ENCODE data around the gene YIPF2.
"Not testable (repeated sequence)": the region's sequence is repeated elsewhere in the genome, so short reads cannot be mapped to it uniquely, and the experiment has no call there.

The YIPF2 gene

DNA sequence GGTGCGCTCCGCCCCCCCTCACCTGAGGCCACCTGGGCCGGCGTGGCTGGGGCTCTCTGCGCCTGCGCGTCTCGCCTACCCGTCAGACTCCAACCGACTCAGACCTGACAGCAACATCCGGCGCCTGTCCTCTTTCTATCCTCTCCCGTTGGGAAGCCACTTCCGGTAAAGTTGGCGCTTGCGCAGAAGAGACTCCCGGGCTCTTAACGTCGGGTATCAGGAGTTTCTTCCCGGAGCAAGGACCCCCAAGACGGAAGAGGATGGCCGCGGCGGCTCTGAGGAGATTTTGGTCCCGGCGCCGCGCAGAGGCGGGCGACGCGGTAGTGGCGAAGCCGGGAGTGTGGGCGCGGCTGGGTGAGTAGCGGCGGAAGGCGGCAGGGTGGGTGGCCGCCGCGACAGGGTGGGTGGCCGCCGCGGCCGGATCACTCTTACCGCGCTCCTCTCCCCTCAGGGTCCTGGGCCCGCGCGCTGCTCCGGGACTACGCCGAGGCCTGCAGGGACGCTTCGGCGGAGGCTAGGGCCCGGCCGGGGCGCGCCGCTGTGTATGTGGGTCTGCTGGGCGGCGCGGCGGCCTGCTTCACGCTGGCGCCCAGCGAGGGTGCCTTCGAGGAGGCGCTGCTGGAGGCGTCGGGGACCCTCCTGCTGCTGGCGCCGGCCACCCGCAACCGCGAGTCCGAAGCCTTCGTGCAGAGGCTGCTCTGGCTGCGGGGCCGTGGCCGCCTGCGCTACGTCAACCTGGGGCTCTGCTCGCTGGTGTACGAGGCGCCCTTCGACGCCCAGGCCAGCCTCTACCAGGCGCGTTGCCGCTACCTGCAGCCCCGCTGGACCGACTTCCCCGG is at the start of gene YIPF2, which contains the start of gene TIMM29:
TSS of gene YIPF2 (minus strand) at position 77 of the 839 bp plus-strand sequence. CDS start 229 bp downstream, outside the sequence.
TSS of gene TIMM29 (plus strand) at position 249 of the 839 bp plus-strand sequence. CDS start at position 261, 12 bp downstream.
- DNase-seq, result peak; percentile 94 to 100 (median 98)

DNA sequence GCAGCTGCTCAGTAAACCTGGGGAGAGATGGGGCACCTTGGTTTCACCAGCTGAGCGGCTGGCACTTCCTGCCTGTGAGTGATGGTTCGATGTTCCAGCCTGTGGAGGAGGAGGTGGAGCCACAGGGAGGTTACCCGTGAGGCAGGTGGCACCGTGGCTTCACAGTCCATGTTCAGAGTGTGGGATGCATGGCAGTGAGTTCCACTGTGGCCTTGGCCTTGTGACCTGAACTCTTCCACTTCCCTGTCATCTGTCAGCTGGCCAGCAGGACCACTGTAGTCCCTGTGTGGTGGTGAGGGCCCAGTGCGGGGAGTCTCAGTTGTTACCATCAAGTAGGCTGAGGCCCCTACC is 49.3 kb upstream of the YIPF2 start:
- no peak for DNase-seq

GRCh38 chr19:10976131-10976892 is 47.9 kb upstream of the YIPF2 start:
- no peak for DNase-seq

DNA sequence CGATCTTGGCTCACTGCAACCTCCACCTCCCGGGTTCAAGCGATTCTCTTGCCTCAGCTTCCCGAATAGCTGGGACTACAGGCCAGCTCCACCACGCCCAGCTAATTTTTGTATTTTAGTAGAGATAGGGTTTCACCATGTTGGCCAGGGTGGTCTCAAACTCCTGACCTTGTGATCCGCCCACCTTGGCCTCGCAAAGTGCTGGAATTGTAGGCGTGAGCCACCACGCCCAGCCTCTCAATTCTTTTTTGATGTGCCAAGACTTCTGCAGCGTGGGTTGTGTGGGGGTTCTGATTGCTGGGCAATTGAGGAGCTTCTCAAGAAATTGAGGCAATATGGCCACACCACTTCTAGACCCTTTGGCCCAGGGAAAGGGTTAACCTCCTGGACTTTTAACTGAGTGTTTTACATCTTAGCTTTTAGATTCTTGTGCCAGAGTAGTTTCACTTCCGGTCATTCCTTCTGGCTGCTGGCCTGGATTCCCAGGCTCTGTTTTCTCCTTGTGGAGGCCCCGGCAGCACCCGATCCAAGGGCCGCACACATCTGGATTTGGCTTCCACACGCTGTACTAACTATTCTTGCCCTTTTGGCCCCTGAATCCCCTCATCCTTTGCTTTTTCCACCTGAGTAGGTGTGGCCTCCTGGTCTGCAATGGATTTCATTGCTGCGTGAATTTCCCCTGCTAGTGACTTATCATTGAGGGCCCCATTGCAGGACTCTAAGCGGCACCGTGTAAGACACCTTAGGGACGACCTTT is 47.1 kb upstream of the YIPF2 start:
- DNase-seq, result no peak

- DNase-seq, result no peak
Measured at GRCh38 chr19:10971107-10971726, 42.8 kb upstream of the YIPF2 start.

- peak in 2 of 3 experiments; percentile 34 to 35 for DNase-seq
Measured at GRCh38 chr19:10968527-10969135, 40.2 kb upstream of the YIPF2 start.

DNA sequence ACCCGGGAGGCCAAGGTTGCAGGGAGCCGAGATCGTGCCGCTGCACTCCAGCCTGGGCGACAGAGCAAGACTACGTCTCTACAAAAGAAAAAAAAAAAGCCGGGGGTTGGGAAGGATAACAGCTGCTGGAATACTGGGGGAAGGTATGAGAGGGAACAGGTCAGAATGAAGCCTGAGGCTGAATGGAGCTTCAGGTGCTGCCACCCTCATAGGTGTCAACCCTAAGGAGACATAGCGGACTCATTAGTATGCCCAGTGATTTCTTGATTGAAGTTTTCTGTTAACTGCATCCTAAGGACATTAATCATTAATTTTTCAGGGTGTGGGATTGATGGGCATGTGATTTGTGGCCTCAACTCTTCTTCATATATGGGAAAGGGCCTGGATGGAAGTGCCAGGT is 38.4 kb upstream of the YIPF2 start:
- DNase-seq, result peak in 1 of 3 experiments; percentile 6

DNA sequence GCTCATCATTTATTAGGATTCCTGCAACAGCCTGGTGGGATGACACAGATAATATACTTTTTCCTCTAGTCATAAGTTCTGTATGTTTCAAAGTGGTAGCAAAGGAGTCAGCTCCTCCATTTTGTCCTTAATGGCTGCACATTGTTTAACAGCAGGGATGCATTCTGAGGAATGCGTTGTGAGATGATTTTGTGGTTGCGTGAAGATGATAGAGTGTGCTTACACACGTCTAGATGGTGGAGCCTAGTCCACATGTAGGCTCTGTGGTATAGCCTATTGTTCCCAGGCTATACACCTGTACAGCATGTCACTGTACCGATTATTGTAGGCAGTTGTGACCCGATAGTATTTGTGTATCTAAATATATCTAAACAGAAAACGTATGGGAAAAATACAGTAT is 37.0 kb upstream of the YIPF2 start:
- DNase-seq, result no peak

DNA sequence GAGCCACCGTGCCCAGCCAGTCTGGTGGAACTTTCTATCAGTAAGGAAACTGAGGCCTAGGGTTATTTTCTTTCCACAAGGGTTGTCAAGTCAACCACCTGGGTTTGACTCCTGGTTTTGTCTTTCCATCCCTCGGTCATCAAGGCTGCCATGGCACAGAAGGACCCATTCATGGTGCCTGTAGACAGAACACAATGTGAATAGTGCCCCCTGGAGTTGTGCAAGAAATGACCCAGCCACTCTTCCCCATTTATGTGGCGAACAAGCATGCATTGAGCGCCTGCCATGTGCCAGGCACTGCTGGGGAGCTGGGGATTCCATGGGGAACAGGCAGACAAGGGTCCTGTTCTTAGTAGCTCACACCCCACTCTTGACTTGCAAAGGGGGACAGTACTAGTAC is 36.5 kb upstream of the YIPF2 start:
- DNase-seq, result no peak

DNA sequence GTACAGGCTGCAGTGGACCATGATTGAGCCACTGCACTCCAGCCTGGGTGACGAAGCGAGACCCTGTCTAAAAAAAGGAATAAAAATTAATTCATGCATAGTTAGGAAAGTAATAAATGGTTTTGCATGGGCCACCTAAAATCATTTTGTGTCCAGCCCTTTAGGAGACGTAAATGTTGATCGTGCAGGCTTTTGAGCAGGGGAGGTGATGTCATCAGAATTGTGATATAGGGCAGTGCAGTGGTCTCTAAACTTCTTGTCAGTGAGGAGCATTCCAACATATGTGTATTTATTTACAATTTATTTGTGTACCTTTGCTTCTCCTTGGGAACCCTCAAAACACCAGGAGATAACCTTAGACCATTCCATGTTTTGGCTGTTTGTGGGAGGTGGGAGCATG is 35.4 kb upstream of the YIPF2 start:
- no peak for DNase-seq

GRCh38 chr19:10962863-10963262 is 34.4 kb upstream of the YIPF2 start:
- DNase-seq, result no peak

DNA sequence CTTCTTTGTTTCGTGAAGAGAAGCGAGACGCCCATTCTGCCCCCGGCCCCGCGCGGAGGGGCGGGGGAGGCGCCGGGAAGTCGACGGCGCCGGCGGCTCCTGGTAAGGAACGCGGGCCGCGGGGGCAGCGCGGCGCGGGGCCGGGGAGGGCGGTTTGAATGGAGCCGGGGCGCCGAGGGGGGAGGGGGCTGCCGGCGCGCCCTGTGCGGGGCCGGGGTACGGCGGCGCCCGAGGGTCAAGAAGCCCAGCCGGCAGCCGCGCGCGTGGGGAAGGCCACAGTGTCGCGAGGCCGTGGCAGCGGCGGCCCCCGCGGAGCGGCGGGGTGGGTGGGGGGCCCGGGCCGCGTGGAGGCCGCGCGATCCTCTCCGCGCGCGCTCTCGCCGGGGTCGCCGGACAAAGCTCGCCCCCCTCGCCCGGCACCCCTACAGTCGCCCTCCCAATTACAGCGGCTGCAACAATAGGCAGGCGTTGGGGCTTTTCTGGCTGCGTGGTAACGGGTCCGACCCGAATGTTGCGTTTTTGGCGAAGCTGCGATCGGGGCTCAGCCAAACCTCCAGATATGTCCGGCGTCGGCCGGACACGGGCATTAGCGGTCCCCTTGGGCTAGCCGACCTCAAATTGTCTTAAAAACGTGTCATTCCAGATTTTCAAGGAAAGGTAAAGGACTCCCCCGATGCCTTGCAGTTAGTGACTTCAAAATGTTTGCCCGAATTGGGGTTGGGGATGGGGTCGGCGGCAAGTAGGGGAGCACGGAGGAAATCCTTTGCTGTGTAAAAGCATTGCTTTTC is 32.8 kb upstream of the YIPF2 start:
- peak in 2 of 3 experiments; percentile 4 to 78 for DNase-seq

GRCh38 chr19:10960314-10961072 is 32.1 kb upstream of the YIPF2 start, which contains the start of gene SMARCA4:
TSS of gene SMARCA4 (plus strand) at chr19:10961030. CDS start at chr19:10984152, 23,122 bp downstream.
- peak; percentile 95 to 99 (median 99) for DNase-seq

- DNase-seq, result not testable (repeated sequence)
Measured at GRCh38 chr19:10959277-10959968, 31.0 kb upstream of the YIPF2 start.

DNA sequence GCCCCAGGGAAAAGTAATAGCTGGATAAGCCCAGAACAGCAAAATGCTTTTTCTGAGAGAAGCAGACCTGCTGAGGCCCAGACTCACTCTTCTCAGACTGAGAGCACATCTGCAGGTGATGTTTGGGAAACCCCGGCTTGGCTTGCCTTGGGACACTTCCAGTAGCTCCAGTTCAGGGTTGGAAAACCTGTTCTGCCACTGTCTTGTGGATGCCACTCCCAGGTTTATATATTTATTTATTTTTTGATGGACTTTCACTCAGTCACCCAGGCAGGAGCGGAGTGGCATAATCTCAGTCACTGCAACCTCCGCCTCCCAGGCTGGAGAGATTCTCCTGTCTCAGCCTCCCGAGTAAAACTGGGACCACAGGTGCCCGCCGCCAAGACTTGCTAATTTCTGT is 24.4 kb upstream of the YIPF2 start:
- peak in 2 of 3 experiments; percentile 13 to 34 for DNase-seq

DNA sequence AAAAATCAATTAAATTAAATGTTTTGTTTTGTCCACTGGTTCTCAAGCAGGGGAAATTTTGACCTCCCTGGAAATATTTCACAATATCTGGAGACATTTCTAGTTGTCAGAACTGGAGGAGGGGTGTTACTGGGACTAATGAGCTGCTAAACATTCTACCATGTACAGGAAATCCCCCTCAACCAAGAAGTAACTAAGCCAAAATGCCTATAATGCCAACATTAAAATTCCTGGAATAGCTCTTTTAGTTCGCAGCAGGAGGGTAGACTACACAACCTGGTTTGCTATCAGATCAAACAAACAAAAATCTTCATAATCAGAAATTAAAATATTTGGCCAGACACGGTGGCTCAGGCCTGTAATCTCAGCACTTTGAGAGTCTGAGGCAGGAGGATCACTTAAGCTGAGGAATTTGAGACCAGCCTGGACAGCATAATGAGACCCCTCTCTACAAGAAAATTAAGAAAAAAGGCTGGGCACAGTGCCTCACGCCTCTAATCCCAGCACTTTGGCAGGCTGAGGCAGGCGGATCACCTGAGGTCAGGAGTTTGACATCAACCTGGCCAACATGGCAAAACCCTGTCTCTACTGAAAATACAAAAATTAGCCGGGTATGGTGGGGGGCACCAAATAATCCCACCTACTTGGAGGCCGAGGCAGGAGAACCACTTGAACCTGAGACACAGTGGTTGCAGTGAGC is 18.7 kb upstream of the YIPF2 start:
- DNase-seq, result no peak

DNA sequence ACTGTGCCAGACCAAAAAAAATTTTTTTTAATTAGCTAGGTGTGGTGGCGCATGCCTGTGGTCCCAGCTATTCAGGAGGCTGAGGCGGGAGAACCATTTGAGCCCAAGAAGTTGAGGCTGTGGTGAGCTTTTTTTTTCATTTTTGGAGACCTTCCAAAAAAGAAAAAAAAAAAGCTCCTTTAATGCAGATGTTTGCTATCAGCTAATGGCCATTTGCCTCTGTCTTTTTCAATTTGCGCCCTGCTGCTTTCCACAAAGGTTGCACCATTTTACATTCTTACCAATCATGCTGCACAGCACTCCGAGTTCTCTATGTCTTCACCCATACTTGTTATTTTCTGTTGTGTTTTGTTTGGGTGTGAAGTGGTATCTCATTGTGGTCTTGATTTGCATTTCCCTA is 16.8 kb upstream of the YIPF2 start:
- DNase-seq, result peak in 1 of 3 experiments; percentile 13

DNA sequence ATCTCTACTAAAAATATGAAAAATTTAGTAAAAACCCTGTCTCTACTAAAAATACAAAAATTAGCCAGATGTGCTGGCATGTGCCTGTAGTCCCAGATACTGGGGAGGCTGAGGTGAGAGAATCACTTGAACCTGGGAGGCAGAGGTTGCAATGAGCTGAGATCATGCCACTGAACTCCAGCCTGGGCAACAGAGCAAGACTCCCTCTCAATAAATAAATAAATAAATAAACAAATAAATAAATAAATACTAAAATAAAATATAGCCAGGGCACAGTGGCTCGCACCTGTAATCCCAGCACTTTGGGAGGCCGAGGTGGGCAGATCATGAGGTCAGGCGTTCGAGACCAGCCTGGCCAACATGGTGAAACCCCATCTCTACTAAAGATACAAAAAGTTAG is 15.0 kb upstream of the YIPF2 start:
- DNase-seq, result not testable (repeated sequence)

DNA sequence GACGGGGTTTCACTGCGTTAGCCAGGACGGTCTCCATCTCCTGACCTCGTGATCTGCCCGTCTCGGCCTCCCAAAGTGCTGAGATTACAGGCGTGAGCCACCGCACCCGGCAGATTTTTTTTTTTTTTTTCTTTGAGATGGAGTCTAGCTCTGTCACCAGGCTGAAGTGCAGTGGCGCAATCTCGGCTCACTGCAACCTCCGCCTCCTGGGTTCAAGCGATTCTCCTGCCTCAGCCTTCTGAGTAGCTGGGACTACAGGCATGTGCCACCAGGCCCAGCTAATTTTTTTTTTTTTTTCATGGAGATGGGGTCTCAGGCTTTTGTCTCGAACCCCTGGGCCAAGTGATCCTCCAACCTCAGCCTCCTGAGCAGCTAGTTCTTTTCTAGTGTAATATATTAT is 13.2 kb upstream of the YIPF2 start:
- DNase-seq, result not testable (repeated sequence)
